Measurements from ENCODE around the gene SPATA21. TPM values are rescaled to one million over a fixed set of nuclear protein-coding genes. Genes with fewer than 3 reads are reported as not detected.

SPATA21 gene
- total and polyA plus RNA-seq, 3 donors from 2014 or later: 2.7 to 10.2 (median 6.0) TPM

- no peak overlapping the region for H3K4me3 ChIP-seq
- H3K4me1 ChIP-seq: no peaks in the 10 kb centered on the region
- 74 to 78% methylated on average over 9 of the region's 9 CpGs for WGBS, 2 donors
- DNase-seq: no peak
- intact Hi-C loops (cut with DNase I; ENCODE audit: low total_unique reads): no loop called here
- H3K9me3 ChIP-seq: no peaks in the 10 kb centered on the region
- TF ChIP-seq POLR2A (IDR thresholded peaks at IDR 0.05): no peak
- no peak for TF ChIP-seq CTCF (IDR thresholded peaks at IDR 0.05)
- H3K27ac ChIP-seq: no peak overlapping the region
- H3K27me3 ChIP-seq: no peaks in the 10 kb centered on the region
- no peaks in the 10 kb centered on the region for H3K36me3 ChIP-seq (ENCODE audit: low read depth, missing control alignments)
Measured at GRCh38 chr1:16433030-16433429, 4.2 kb downstream of the SPATA21 start.

GRCh38 chr1:16430606-16431005, 6.6 kb downstream of the SPATA21 start:
- intact Hi-C loops (cut with DNase I; ENCODE audit: low total_unique reads): no loop called here
- no peak overlapping the region for H3K27ac ChIP-seq
- DNase-seq: no peak
- no peaks in the 10 kb centered on the region for H3K27me3 ChIP-seq
- no peak overlapping the region for H3K4me3 ChIP-seq
- no peak for TF ChIP-seq CTCF (IDR thresholded peaks at IDR 0.05)
- TF ChIP-seq POLR2A (IDR thresholded peaks at IDR 0.05): no peak
- no peaks in the 10 kb centered on the region for H3K4me1 ChIP-seq
- no peaks in the 10 kb centered on the region for H3K36me3 ChIP-seq (ENCODE audit: low read depth, missing control alignments)
- no peaks in the 10 kb centered on the region for H3K9me3 ChIP-seq
- 82 to 84% methylated on average over 3 of the region's 3 CpGs for WGBS, 2 donors

- no peak for DNase-seq
- no peaks in the 10 kb centered on the region for H3K9me3 ChIP-seq
- intact Hi-C loops (cut with DNase I; ENCODE audit: low total_unique reads): no loop called here
- H3K4me3 ChIP-seq: no peak overlapping the region
- no peaks in the 10 kb centered on the region for H3K36me3 ChIP-seq (ENCODE audit: low read depth, missing control alignments)
- TF ChIP-seq CTCF (IDR thresholded peaks at IDR 0.05) (no peak), POLR2A (IDR thresholded peaks at IDR 0.05) (no peak)
- H3K27ac ChIP-seq: no peak overlapping the region
- no peaks in the 10 kb centered on the region for H3K27me3 ChIP-seq
- WGBS, 2 donors: 89 to 93% methylated on average over 10 of the region's 10 CpGs
- no peaks in the 10 kb centered on the region for H3K4me1 ChIP-seq
Measured at GRCh38 chr1:16425125-16426025, 11.8 kb downstream of the SPATA21 start.

GRCh38 chr1:16422041-16422440, 15.2 kb downstream of the SPATA21 start:
- H3K27ac ChIP-seq: no peak overlapping the region
- no peaks in the 10 kb centered on the region for H3K27me3 ChIP-seq
- H3K4me1 ChIP-seq: no peaks in the 10 kb centered on the region
- TF ChIP-seq CTCF (IDR thresholded peaks at IDR 0.05): no peak
- TF ChIP-seq POLR2A (IDR thresholded peaks at IDR 0.05): no peak
- H3K36me3 ChIP-seq (ENCODE audit: low read depth, missing control alignments): no peaks in the 10 kb centered on the region
- H3K9me3 ChIP-seq: no peaks in the 10 kb centered on the region
- intact Hi-C loops (cut with DNase I; ENCODE audit: low total_unique reads): no loop called here
- no peak overlapping the region for H3K4me3 ChIP-seq
- 82% methylated on average over 5 to 6 of the region's 7 CpGs for WGBS, 2 donors
- no peak for DNase-seq

GRCh38 chr1:16421201-16421600, 16.0 kb downstream of the SPATA21 start:
- intact Hi-C loops (cut with DNase I; ENCODE audit: low total_unique reads): no loop called here
- WGBS, 2 donors: 88 to 93% methylated on average over 7 of the region's 7 CpGs
- TF ChIP-seq POLR2A (IDR thresholded peaks at IDR 0.05) (no peak), CTCF (IDR thresholded peaks at IDR 0.05) (no peak)
- no peaks in the 10 kb centered on the region for H3K27me3 ChIP-seq
- no peak overlapping the region for H3K4me3 ChIP-seq
- no peaks in the 10 kb centered on the region for H3K4me1 ChIP-seq
- H3K27ac ChIP-seq: no peak overlapping the region
- no peaks in the 10 kb centered on the region for H3K9me3 ChIP-seq
- H3K36me3 ChIP-seq (ENCODE audit: low read depth, missing control alignments): no peaks in the 10 kb centered on the region
- DNase-seq: no peak

All from testis (tissue), 3 donors.